Tibial nerve (tissue), 4 donors: Measurements from ENCODE around the gene DOCK1. TPM values are rescaled to one million over a fixed set of nuclear protein-coding genes. Genes with fewer than 3 reads are reported as not detected.

Source experiments
- DNase-seq, 2 donors: peaks; one replicate each; pipeline ENCODE4 v3.0.0-alpha.2; 2019; ENCODE audit warnings: low spot score in 2 of 2
- H3K27ac ChIP-seq, 4 donors: fragments of 200-600 bp; sonication (generic) in 3 of 4; one replicate each; pipeline ENCODE4 v1.5.1; 2017 to 2019; ENCODE audit warnings: mild to moderate bottlenecking in 1 of 4
- H3K27me3 ChIP-seq, 2 donors: fragments of 200-600 bp; sonication (generic) in 1 of 2; one replicate each; pipeline versions ENCODE4 v1.5.1 to v1.6.0; 2017 to 2019
- H3K36me3 ChIP-seq, 3 donors: fragments of 200-600 bp; sonication (generic); one replicate each; pipeline ENCODE4 v1.5.1; 2018 to 2019
- H3K4me1 ChIP-seq, 4 donors: fragments of 200-600 bp; sonication (generic) in 3 of 4; one replicate each; pipeline ENCODE4 v1.5.1; 2017 to 2019
- H3K4me3 ChIP-seq, 4 donors: fragments of 200-600 bp; sonication (generic) in 3 of 4; one replicate each; pipeline ENCODE4 v1.5.1; 2017 to 2019; ENCODE audit warnings: mild to moderate bottlenecking in 1 of 4, moderate library complexity in 1 of 4
- H3K9me3 ChIP-seq, 4 donors: fragments of 200-600 bp; sonication (generic) in 3 of 4; one replicate each; pipeline ENCODE4 v1.5.1; 2017 to 2019
- EP300 ChIP-seq, 2 donors: sonication (generic); formaldehyde crosslinking; IDR thresholded peaks; one replicate each; pipeline ENCODE4 v1.6.1; 2017; ENCODE audit warnings: antibody characterized with exemption in 2 of 2, mild to moderate bottlenecking in 1 of 2
- POLR2A ChIP-seq, 2 donors: fragments of 450-650 bp; IDR thresholded peaks; one replicate each; pipeline ENCODE4 v1.6.1; 2017; ENCODE audit warnings: antibody characterized with exemption in 2 of 2, mild to moderate bottlenecking in 2 of 2, moderate library complexity in 2 of 2
- WGBS, 2 donors: methylation state at CpG; one replicate each; pipeline ENCODE4 v1.1.5; 2018; 5-methylcytosine and 5-hydroxymethylcytosine counted together
- total RNA-seq, 4 donors: library from RNA; depleted of rRNA; stranded (reverse); fragments of >200 nt; gene quantifications; one replicate each; pipeline ENCODE4 v1.1.0, GENCODE V29; 2016
- TF ChIP-seq, protein P1 (sequence below), 5 experiments: fragments of 200-600 bp in 3 of 5; fragments of 450-650 bp in 2 of 5; sonication (generic) in 3 of 5; IDR thresholded peaks; one replicate each; pipeline ENCODE4 v1.5.1; 2016 to 2019; ENCODE audit warnings: antibody characterized with exemption in 5 of 5, mild to moderate bottlenecking in 3 of 5, moderate library complexity in 2 of 5

The DOCK1 gene
- total RNA-seq, 4 donors from 2014 or later = 57.3 to 76.7 (median 63.7) TPM

DNA sequence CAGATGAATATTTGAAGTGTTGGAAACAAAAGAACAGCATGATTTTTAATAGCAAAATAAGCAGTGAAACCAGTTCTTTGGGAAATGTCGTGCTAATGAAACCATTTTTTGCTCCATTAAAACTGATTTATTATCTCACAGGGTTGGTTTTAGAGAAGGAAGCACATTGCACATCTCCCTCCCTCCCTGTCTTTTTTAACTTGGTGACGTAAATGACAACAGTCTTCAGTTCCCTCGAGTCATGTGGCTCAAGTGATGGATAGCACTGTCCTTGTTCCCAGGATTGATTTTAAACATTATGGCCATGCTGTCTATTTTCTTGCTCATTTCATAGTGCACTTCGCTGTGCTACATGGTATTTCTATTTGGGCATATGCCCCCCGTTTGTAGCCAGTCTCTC lies 105.9 kb downstream of the DOCK1 start:
- WGBS, 2 donors = 64 to 70% methylated on average over 5 of the region's 5 CpGs
- no peak for TF ChIP-seq POLR2A (IDR thresholded peaks at IDR 0.05)
- no peak for TF ChIP-seq EP300 (IDR thresholded peaks at IDR 0.05)
- TF ChIP-seq, protein P1, sequence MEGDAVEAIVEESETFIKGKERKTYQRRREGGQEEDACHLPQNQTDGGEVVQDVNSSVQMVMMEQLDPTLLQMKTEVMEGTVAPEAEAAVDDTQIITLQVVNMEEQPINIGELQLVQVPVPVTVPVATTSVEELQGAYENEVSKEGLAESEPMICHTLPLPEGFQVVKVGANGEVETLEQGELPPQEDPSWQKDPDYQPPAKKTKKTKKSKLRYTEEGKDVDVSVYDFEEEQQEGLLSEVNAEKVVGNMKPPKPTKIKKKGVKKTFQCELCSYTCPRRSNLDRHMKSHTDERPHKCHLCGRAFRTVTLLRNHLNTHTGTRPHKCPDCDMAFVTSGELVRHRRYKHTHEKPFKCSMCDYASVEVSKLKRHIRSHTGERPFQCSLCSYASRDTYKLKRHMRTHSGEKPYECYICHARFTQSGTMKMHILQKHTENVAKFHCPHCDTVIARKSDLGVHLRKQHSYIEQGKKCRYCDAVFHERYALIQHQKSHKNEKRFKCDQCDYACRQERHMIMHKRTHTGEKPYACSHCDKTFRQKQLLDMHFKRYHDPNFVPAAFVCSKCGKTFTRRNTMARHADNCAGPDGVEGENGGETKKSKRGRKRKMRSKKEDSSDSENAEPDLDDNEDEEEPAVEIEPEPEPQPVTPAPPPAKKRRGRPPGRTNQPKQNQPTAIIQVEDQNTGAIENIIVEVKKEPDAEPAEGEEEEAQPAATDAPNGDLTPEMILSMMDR (IDR thresholded peaks at IDR 0.05) = no peak
- H3K36me3 ChIP-seq = peaks cover 0 to 91% (median 0%) of the 10 kb centered on the region in 3 donors

DNA sequence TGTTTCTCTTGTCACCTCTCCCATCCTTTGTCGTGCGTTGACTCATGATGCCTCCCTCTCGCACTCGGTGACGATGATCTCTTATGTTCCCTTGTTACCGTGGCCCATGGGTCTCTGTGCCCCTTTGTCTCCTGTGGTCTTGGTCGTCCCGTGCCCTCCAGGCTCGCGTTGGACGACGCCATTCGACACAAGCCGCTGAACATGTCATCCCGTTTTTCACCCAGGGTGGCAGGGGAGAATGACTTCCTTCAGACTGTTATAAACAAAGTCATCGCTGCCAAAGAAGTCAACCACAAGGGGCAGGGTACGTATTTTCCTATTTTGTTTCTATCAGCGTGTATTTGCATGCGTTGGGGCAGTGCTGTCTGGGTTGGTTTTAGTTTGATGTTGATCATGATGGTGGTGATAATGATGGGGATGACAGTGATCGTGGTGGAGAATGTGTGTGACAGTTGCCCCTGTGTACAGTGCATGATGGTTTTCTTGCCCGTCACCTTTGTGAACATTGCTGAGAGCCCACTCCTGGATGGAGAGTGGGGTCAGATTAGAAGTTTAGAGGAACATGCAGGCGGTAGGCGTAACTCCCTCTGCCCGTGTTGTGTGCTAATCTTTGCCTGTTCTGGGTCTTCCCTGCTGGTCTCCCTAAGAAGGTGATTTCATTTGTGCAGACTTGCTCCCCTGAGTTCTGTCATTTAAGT lies 107.0 kb downstream of the DOCK1 start:
- TF ChIP-seq, protein P1 (IDR thresholded peaks at IDR 0.05) = no peak
- no peak for TF ChIP-seq EP300 (IDR thresholded peaks at IDR 0.05)
- TF ChIP-seq POLR2A (IDR thresholded peaks at IDR 0.05) = no peak
- no peak overlapping the region for H3K27ac ChIP-seq
- WGBS, 2 donors = 87 to 88% methylated on average over 24 of the region's 24 CpGs
- peaks cover 0 to 84% (median 0%) of the 10 kb centered on the region in 3 donors for H3K36me3 ChIP-seq
- no peaks in the 10 kb centered on the region for H3K9me3 ChIP-seq
- no peak for DNase-seq
- no peaks in the 10 kb centered on the region for H3K27me3 ChIP-seq
- no peaks in the 10 kb centered on the region for H3K4me1 ChIP-seq
- no peak overlapping the region for H3K4me3 ChIP-seq

More for the DNA sequence above, 105.9 kb downstream of the DOCK1 start:
- Histone ChIP-seq H3K27ac (no peak overlapping the region), H3K4me1 (no peaks in the 10 kb centered on the region), H3K9me3 (no peaks in the 10 kb centered on the region), H3K4me3 (no peak overlapping the region), H3K27me3 (no peaks in the 10 kb centered on the region)
- no peak for DNase-seq

DNA sequence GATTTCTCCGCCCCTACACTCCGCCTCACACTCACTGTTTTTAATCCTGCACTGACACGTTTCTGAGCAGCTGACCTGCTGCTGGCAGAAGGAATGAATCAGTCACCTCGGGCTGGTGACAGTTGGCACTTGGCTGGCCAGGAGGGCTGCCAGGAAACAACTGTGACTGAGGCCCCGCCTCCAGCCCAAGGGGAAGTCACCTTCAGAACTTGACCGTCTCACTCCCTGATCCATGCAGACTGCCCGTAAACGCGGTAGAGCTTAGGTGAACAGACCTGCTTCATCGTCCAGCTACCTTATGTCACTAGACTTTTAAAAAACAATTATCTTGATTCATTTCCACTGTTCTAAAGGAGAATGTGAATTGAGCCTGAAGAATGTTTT lies 107.5 kb downstream of the DOCK1 start:
- TF ChIP-seq, protein P1 (IDR thresholded peaks at IDR 0.05) = no peak
- 53 to 58% methylated on average over 10 of the region's 10 CpGs for WGBS, 2 donors
- Histone ChIP-seq H3K9me3 (no peaks in the 10 kb centered on the region), H3K27me3 (no peaks in the 10 kb centered on the region), H3K36me3 (peaks cover 0 to 84% (median 0%) of the 10 kb centered on the region in 3 donors), H3K4me1 (no peaks in the 10 kb centered on the region), H3K27ac (no peak overlapping the region), H3K4me3 (no peak overlapping the region)
- no peak for DNase-seq

DNA sequence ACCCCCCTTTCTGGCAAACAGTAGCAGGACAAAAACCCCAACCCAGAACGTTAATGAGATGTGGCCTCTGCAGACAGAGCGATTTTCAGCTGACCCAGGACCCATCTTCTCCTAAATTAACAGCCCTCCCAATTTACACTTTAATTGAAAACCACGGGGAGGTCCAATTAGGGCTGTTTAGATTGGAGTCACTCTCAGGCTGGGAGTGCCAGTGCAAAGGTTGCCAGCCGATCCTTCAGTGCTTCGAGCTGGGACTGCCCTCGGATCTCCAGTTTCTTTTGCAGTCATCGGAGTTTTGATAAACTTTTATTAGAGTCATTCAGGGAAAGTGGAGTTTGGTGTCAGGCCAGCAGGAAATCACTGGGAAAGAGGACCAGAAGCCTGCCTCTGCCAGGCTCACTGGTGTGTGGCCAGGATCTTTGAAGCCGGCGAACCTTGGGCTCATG lies 108.0 kb downstream of the DOCK1 start:
- 54 to 59% methylated on average over 9 of the region's 9 CpGs for WGBS, 2 donors
- no peak for DNase-seq
- peaks cover 0 to 84% (median 0%) of the 10 kb centered on the region in 3 donors for H3K36me3 ChIP-seq

More for the DNA sequence above, 108.0 kb downstream of the DOCK1 start:
- Histone ChIP-seq H3K4me3 (no peak overlapping the region), H3K4me1 (no peaks in the 10 kb centered on the region), H3K9me3 (no peaks in the 10 kb centered on the region), H3K27me3 (no peaks in the 10 kb centered on the region), H3K27ac (peak overlapping the region in 1 of 4 donors; percentile 24)
- TF ChIP-seq POLR2A (IDR thresholded peaks at IDR 0.05) (no peak), EP300 (IDR thresholded peaks at IDR 0.05) (no peak)
- TF ChIP-seq, protein P1 (IDR thresholded peaks at IDR 0.05) = no peak
